HepG2 (cell line): ENCODE results near the gene TRIM31. TPM values are rescaled to one million over a fixed set of nuclear protein-coding genes. Genes with fewer than 3 reads are reported as not detected.

ENCODE experiments used
- CREM ChIP-seq, 2 experiments: sonication (generic) in 1 of 2; formaldehyde crosslinking in 1 of 2; IDR thresholded peaks; 2 replicates each; pipeline versions ENCODE4 v1.4.0 to v1.6.1; 2016 to 2020; ENCODE audit warnings: antibody characterized with exemption in 1 of 2, mild to moderate bottlenecking in 1 of 2, missing genetic modification reagents in 1 of 2
- DMTF1 ChIP-seq: sonication (generic); formaldehyde crosslinking; IDR thresholded peaks from 2 replicates; pipeline ENCODE4 v1.4.0; 2020; ENCODE audit warnings: mild to moderate bottlenecking, missing genetic modification reagents
- FOSL2 ChIP-seq: sonication (generic); formaldehyde crosslinking; IDR thresholded peaks from 2 replicates; pipeline ENCODE4 v1.4.0; 2020; ENCODE audit warnings: missing genetic modification reagents
- JARID2 ChIP-seq: sonication (generic); formaldehyde crosslinking; IDR thresholded peaks from 2 replicates; pipeline ENCODE4 v1.8.1; 2023; ENCODE audit warnings: missing genetic modification reagents, inconsistent platforms; ENCODE audit not compliant: insufficient replicate concordance
- JUN ChIP-seq: sonication (generic); formaldehyde crosslinking; IDR thresholded peaks from 2 replicates; pipeline ENCODE4 v1.4.0; 2020; ENCODE audit warnings: mild to moderate bottlenecking, missing genetic modification reagents
- JUND ChIP-seq: sonication (generic); formaldehyde crosslinking; IDR thresholded peaks from 2 replicates; pipeline ENCODE4 v1.8.0; 2022; ENCODE audit warnings: mild to moderate bottlenecking, missing genetic modification reagents
- KAT7 ChIP-seq: IDR thresholded peaks from 2 replicates; pipeline ENCODE4 v1.6.1; 2018; ENCODE audit warnings: borderline replicate concordance, missing compliant biosample characterization
- MAFF ChIP-seq: IDR thresholded peaks from 2 replicates; pipeline ENCODE4 v1.6.1; 2011; ENCODE audit warnings: low read depth, low read length, improper control_type of control experiment
- NCOA2 ChIP-seq: sonication (generic); formaldehyde crosslinking; IDR thresholded peaks from 2 replicates; pipeline ENCODE4 v1.8.0; 2022; ENCODE audit warnings: inconsistent platforms
- NFKB2 ChIP-seq: sonication (generic); formaldehyde crosslinking; IDR thresholded peaks from 2 replicates; pipeline ENCODE4 v1.4.0; 2020; ENCODE audit warnings: missing genetic modification reagents, borderline replicate concordance
- NPAS2 ChIP-seq: sonication (generic); formaldehyde crosslinking; IDR thresholded peaks from 2 replicates; pipeline ENCODE4 v1.8.0; 2022; ENCODE audit warnings: mild to moderate bottlenecking, missing genetic modification reagents, borderline replicate concordance
- PCBP1 ChIP-seq: fragments of 200-400 bp; formaldehyde crosslinking; IDR thresholded peaks from 2 replicates; pipeline ENCODE4 v1.6.1; 2017; ENCODE audit warnings: mild to moderate bottlenecking, low read depth, low read length, borderline replicate concordance
- REPIN1 ChIP-seq: sonication (generic); formaldehyde crosslinking; IDR thresholded peaks from 2 replicates; pipeline ENCODE4 v1.8.0; 2022; ENCODE audit warnings: missing genetic modification reagents, low read depth, mild to moderate bottlenecking, borderline replicate concordance
- SRF ChIP-seq: IDR thresholded peaks from 2 replicates; pipeline ENCODE4 v1.6.1; 2011; ENCODE audit warnings: mild to moderate bottlenecking, low read depth, low read length, moderate library complexity
- SRSF1 ChIP-seq: fragments of 200-400 bp; formaldehyde crosslinking; optimal IDR thresholded peaks from 2 replicates; pipeline ENCODE3; 2017; ENCODE audit warnings: mild to moderate bottlenecking, low read depth, low read length, moderate library complexity
- STAT5B ChIP-seq: sonication (generic); formaldehyde crosslinking; IDR thresholded peaks from 2 replicates; pipeline ENCODE4 v1.4.0; 2020; ENCODE audit warnings: missing genetic modification reagents
- ZBTB20 ChIP-seq: sonication (generic); formaldehyde crosslinking; IDR thresholded peaks from 2 replicates; pipeline ENCODE4 v1.8.1; 2023; ENCODE audit warnings: missing genetic modification reagents, low read depth, mild to moderate bottlenecking, borderline replicate concordance
- ZNF20 ChIP-seq: sonication (generic); formaldehyde crosslinking; IDR thresholded peaks from 2 replicates; pipeline ENCODE4 v1.4.0; 2020; ENCODE audit warnings: mild to moderate bottlenecking, moderate library complexity, missing genetic modification reagents
- ZNF260 ChIP-seq: sonication (generic); formaldehyde crosslinking; IDR thresholded peaks from 2 replicates; pipeline ENCODE4 v1.4.0; 2020; ENCODE audit warnings: missing genetic modification reagents, low read depth, mild to moderate bottlenecking, borderline replicate concordance
- ZNF383 ChIP-seq: sonication (generic); formaldehyde crosslinking; IDR thresholded peaks from 2 replicates; pipeline ENCODE4 v1.4.0; 2020; ENCODE audit warnings: missing genetic modification reagents, mild to moderate bottlenecking, borderline replicate concordance
- ZNF644 ChIP-seq: IDR thresholded peaks from 2 replicates; pipeline ENCODE4 v1.6.1; 2016; ENCODE audit warnings: low read depth
- ZNF773 ChIP-seq: sonication (generic); formaldehyde crosslinking; IDR thresholded peaks from 2 replicates; pipeline ENCODE4 v1.4.0; 2020; ENCODE audit warnings: missing genetic modification reagents, borderline replicate concordance
- ZNF776 ChIP-seq: sonication (generic); formaldehyde crosslinking; IDR thresholded peaks from 2 replicates; pipeline ENCODE4 v1.4.0; 2020; ENCODE audit warnings: mild to moderate bottlenecking, missing genetic modification reagents
- ZSCAN12 ChIP-seq: sonication (generic); formaldehyde crosslinking; IDR thresholded peaks from 2 replicates; pipeline ENCODE4 v1.9.0; 2021; ENCODE audit warnings: mild to moderate bottlenecking, missing genetic modification reagents
- polyA plus RNA-seq, 8 experiments: library from polyadenylated mRNA; depleted of rRNA in 3 of 8; stranded (reverse) in 7 of 8; unstranded in 1 of 8; fragments of >200 nt; fragmentation: Illumina TruSeq in 4 of 8; extraction: Trizol in 4 of 8; gene quantifications; 2 replicates each; pipeline versions ENCODE4 v1.2.1 to v1.2.3, GENCODE V29; 2011 to 2016; ENCODE audit warnings: low read depth in 4 of 8, missing spikeins in 1 of 8, mixed read lengths in 1 of 8; ENCODE audit not compliant: insufficient read depth in 1 of 8
- total RNA-seq, 5 experiments: library from RNA; depleted of rRNA; stranded (reverse); fragments of >200 nt; fragmentation: Illumina TruSeq; extraction: Trizol; gene quantifications; 2 replicates each; pipeline ENCODE4 v1.2.3, GENCODE V29; 2016; ENCODE audit warnings: low read depth in 1 of 5
- TF ChIP-seq, protein P1 (sequence below): sonication (generic); formaldehyde crosslinking; IDR thresholded peaks from 2 replicates; pipeline ENCODE4 v1.5.1; 2020; ENCODE audit warnings: mild to moderate bottlenecking, missing genetic modification reagents, borderline replicate concordance
- TF ChIP-seq, protein P2 (sequence below): sonication (generic); formaldehyde crosslinking; IDR thresholded peaks from 2 replicates; pipeline ENCODE4 v1.4.0; 2020; ENCODE audit warnings: mild to moderate bottlenecking, missing genetic modification reagents

Gene TRIM31
- total and polyA plus RNA-seq, 2 of the 13 experiments (the other 11 are each of a cell fraction or from before 2014, with no cell fraction given) = 0.13 to 0.51 TPM

DNA sequence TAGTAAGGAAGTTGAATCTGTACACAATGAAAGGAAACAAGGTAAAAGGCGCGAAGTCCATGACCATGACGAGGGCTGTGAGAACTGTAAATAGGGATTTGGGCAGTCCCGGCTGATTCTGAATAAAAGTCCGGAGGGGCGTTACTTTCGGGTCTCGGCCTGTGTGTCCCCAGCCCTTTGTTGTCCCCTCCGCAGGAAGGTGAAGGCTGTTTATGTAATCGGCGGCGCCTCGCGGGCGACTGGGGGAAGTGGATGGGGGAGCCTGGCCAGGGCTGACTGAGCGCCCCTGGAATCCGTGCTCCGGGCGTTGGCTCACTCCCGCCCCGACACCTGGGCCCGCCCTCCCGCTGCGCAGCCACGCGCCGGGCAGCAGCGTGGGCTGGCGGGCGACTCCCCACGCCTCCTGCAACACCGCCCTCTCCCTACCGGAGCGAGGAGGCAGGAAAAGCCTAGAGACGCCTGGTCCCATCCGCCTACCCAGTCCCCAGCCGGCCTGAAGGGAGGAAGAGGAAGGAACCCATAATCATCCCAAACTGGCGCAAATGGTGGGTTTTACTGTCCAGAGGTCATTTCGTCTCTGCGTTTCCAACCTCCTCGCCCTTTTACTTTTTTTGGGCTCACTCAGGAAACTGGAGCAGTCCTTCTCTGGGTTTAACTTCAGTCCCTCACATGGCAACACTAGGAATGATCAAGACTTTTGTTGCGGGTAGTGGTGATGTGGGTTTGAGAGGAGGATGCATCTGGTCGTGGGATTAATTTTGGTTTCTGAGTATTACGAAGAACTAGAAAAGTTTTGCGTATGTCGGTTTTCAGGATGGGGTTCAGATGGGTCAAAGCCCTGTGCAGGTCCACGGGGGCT, 12.1 kb downstream of the TRIM31 start (continued):
- no peak for TF ChIP-seq ZSCAN12 (CRISPR knock-in tag)
- TF ChIP-seq SRF = no peak
- peak; percentile 58 for TF ChIP-seq NFKB2 (CRISPR knock-in tag)
- TF ChIP-seq NPAS2 (CRISPR knock-in tag) = peak; percentile 81; the same call in 1 of the 2 replicates
- TF ChIP-seq ZNF776 (CRISPR knock-in tag) = no peak; the same call in 1 of the 2 replicates
- TF ChIP-seq CREM (IDR thresholded peaks at IDR 0.05) = peak; percentile 74
- TF ChIP-seq CREM (CRISPR knock-in tag; IDR thresholded peaks at IDR 0.05) = no peak
- TF ChIP-seq JARID2 (CRISPR knock-in tag) = no peak
- peak; percentile 67; the same call in 1 of the 2 replicates for TF ChIP-seq JUN (CRISPR knock-in tag)
- TF ChIP-seq ZNF383 (CRISPR knock-in tag) = no peak
- peak; percentile 77 for TF ChIP-seq NCOA2
- TF ChIP-seq SRSF1 = no peak
- TF ChIP-seq ZNF20 (CRISPR knock-in tag) = no peak
- peak; percentile 80; the same call in 1 of the 2 replicates for TF ChIP-seq ZNF773
- TF ChIP-seq DMTF1 (CRISPR knock-in tag) = no peak; the same call in 1 of the 2 replicates
- TF ChIP-seq STAT5B (CRISPR knock-in tag) = no peak
- 0 out of 2 replicates have a peak, but pooled peaks have one; percentile 65 for TF ChIP-seq ZNF260 (CRISPR knock-in tag)
- no peak for TF ChIP-seq KAT7 (CRISPR knock-in tag)
- TF ChIP-seq REPIN1 (CRISPR knock-in tag) = no peak
- peak; percentile 76; the same call in 1 of the 2 replicates for TF ChIP-seq ZBTB20 (CRISPR knock-in tag)
- peak; percentile 72; the same call in 1 of the 2 replicates for TF ChIP-seq JUND
- TF ChIP-seq, protein P1, sequence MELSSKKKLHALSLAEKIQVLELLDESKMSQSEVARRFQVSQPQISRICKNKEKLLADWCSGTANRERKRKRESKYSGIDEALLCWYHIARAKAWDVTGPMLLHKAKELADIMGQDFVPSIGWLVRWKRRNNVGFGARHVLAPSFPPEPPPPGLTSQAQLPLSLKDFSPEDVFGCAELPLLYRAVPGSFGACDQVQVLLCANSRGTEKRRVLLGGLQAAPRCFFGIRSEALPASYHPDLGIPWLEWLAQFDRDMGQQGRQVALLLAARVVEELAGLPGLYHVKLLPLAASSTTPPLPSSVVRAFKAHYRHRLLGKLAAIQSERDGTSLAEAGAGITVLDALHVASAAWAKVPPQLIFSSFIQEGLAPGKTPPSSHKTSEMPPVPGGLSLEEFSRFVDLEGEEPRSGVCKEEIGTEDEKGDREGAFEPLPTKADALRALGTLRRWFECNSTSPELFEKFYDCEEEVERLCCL = peak; percentile 81; the same call in 1 of the 2 replicates
- TF ChIP-seq, protein P2, sequence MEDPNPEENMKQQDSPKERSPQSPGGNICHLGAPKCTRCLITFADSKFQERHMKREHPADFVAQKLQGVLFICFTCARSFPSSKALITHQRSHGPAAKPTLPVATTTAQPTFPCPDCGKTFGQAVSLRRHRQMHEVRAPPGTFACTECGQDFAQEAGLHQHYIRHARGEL = no peak
- no peak for TF ChIP-seq MAFF
- TF ChIP-seq PCBP1 = no peak
- TF ChIP-seq FOSL2 (CRISPR knock-in tag) = peak; percentile 68
- TF ChIP-seq ZNF644 (CRISPR knock-in tag) = peak; percentile 46; the same call in 1 of the 2 replicates
